GM12872 (cell line): Measurements from ENCODE around the gene CCDC90B.

ENCODE experiments used
- CTCF ChIP-seq: IDR thresholded peaks from 3 replicates; pipeline ENCODE4 v1.5.1; 2011; ENCODE audit warnings: low read depth, mild to moderate bottlenecking, low read length, moderate library complexity; ENCODE audit not compliant: insufficient read depth

The CCDC90B gene

GRCh38 chr11:83317757-83318690 lies 31.9 kb upstream of the CCDC90B start:
- no peak for TF ChIP-seq CTCF

DNA sequence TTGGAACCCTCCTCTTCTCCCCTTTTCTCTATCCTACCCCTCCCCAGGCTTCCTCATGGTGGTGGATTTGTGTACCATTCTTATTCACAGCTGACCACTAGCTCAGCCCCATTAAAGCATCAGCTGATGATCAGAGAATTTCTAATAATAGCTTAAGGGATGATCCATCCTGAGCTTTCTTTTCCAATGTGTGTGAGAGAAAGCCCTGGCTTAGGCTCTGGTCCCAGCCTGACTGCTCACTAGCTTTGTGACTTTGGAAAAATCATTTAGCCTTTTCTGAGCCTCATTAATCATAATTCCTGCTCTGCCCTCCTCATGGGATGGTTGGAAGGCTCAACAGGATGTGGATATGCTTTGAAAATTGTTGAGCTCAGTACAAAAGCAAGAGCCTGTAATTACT lies 26.3 kb upstream of the CCDC90B start:
- TF ChIP-seq CTCF, result no peak

- no peak for TF ChIP-seq CTCF
These were observed 25.5 kb upstream of the CCDC90B start for GRCh38 chr11:83311701-83312100.

DNA sequence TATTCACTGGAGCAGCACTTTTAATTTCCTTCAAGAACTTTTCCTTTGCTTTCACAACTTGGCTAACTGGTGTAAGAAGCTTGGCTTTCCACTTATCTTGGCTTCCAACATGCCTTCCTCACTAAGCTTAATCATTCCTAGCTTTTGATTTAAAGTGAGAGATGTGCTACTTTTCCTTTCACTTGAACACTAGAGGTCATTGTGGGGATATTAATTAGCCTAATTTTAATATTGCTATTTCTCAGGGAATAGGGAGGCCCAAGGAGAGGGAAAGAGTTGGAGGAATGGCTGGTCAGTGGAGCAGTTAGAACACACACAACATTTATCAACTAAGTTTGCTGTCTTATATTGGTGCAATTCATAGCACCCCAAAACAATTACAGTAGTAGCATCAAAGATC lies 24.6 kb upstream of the CCDC90B start:
- no peak for TF ChIP-seq CTCF

DNA sequence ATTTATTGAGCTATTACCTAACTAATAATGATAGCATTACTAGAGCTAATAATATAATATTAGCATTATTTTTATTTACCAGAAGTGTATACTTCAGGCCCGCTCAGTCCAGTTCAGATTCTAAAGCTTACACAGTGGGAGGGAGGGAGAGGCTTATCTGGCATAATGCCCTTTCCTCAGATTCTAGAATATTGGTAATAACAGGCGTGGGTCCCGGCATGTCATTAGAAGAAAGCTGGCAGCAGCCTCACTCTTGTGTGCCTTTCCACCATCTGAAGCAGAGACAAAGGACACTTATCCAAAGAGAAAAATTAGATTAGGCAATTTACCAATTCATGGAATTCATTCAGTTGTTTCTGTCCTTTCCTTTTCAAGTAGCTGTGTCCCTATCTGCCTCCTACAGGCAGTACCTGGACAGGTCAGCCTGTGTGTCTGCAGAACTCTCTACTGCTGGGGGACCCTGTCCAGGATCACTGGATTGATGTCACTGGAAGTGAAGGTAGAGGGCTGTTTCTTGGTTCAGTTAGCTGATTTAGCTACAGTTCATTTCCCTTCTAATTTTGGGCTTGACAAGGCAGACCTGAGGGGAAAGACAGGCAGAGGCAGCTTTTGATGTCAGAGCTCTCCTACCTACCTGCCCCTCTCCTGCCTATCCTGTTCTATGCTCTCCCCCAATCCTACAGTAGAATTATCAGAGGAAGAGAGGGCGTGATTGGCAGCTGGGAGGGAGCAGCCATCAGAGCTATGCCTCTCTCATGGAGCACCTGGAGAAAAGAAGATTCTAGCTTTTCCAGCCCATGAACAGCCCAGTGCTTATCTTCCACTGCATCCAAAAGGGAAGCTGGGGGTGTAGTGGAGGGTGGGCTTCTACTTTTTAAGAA lies 20.3 kb upstream of the CCDC90B start:
- no peak for TF ChIP-seq CTCF

DNA sequence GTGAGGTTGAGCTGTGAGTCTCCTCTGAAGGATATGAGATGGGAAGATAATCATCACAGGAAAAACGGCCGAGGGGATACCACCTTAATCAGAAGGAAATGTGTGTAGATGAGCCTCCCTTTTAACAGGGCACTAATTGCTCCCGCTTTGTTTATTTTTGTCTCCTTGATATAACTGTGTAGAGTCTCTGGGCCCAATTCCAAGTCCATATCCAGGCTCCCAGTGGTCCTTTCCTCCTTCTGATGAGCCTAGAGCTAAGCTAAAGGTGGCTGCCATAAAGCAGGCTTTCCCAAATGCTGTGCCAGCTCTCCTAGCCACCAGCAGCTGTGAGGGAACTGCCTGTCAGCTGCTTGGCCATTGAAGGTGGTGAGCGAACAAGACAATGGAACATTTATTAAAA lies 17.1 kb upstream of the CCDC90B start:
- TF ChIP-seq CTCF, result no peak

- no peak for TF ChIP-seq CTCF
These were observed 16.0 kb upstream of the CCDC90B start for GRCh38 chr11:83302151-83302550.
